Esophagus muscularis mucosa (tissue), 4 donors: ENCODE results near the gene RPRD1A.

Experiments
- CTCF ChIP-seq, 3 experiments: fragments of 200-600 bp in 2 of 3; fragments of 450-650 bp in 1 of 3; sonication (generic) in 2 of 3; IDR thresholded peaks; one replicate each; pipeline ENCODE4 v1.5.1; 2017 to 2019; ENCODE audit warnings: antibody characterized with exemption in 3 of 3, mild to moderate bottlenecking in 2 of 3, moderate library complexity in 1 of 3
- EP300 ChIP-seq: sonication (generic); formaldehyde crosslinking; IDR thresholded peaks from one replicate; pipeline ENCODE4 v1.6.1; 2017; ENCODE audit warnings: antibody characterized with exemption
- POLR2A ChIP-seq: fragments of 450-650 bp; IDR thresholded peaks from one replicate; pipeline ENCODE4 v1.6.1; 2017; ENCODE audit warnings: antibody characterized with exemption, moderate library complexity, mild to moderate bottlenecking, low read depth
- POLR2AphosphoS5 ChIP-seq, 2 donors: sonication (generic); formaldehyde crosslinking; IDR thresholded peaks; one replicate each; pipeline ENCODE4 v1.6.1; 2017; ENCODE audit warnings: antibody characterized with exemption in 2 of 2

GRCh38 chr18:35971661-35972196 is 95.6 kb downstream of the RPRD1A start:
- TF ChIP-seq CTCF (IDR thresholded peaks at IDR 0.05) (no peak), POLR2A (no peak), EP300 (no peak), POLR2AphosphoS5 (IDR thresholded peaks at IDR 0.05) (no peak)
